Daoy (cell line): ENCODE results near the gene TREML4. TPM values are rescaled to one million over a fixed set of nuclear protein-coding genes. Genes with fewer than 3 reads are reported as not detected.
A peak's percentile ranks its signal among the peaks of the same experiment; 100 is the strongest.
"Not testable (repeated sequence)": the region's sequence is repeated elsewhere in the genome, so short reads cannot be mapped to it uniquely, and the experiment has no call there.

Experiments
- DNase-seq: peaks from one replicate; pipeline ENCODE4 v3.0.0-alpha.2; 2015; ENCODE audit warnings: low read depth
- total RNA-seq: library from RNA; depleted of rRNA; stranded (reverse); fragments of >200 nt; shearing (Covaris generic); gene quantifications from 2 replicates; pipeline ENCODE4 v1.2.3, GENCODE V29; 2014; rRNA removed

The TREML4 gene, protein sequence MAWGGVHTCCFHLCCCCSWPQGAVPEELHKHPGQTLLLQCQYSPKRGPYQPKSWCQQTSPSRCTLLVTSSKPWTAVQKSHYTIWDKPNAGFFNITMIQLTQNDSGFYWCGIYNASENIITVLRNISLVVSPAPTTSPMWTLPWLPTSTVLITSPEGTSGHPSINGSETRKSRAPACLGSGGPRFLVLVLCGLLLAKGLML
- not detected in 2 replicates for total RNA-seq

DNA sequence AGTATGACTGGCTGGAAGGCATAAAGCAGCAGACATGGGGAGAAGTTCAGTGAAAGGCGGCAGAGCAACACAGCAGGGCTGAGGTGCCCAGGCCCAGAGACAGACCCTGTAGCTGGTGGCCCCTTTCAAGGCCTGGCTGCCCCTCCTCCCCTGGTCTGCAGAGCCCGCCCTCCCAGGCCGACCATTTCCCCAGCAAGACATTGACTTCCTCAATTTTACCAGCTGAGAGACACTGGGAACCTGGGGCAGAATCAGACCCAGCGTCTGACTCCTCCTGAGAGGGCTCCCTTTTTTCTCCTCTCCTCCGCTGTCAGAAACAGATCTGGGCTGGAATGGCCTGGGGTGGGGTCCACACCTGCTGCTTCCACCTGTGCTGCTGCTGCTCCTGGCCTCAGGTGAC, at the start of gene TREML4:
TSS of gene TREML4 (plus strand) at position 254 of the 400 bp plus-strand sequence. CDS start at position 333, 79 bp downstream.
- no peak for DNase-seq

DNA sequence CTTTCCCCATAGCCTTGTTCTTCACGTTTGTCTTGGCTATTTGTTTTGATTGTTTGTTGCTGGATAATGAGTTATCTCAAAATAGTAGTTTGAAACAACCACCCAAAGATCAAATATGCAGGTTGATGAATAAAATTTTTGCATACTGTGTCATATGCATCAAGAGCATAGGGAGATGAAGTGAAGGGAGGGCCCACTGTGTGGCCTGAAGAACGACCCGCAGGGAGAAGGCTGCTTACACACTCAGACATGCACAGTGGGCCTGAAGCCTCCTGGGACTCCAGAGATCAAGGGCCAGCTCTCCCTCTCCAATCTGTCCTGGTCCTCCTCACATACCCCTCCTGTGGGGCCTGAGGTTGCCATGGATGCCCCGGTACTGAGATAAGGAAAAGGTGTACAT, 49.0 kb upstream of the TREML4 start:
- no peak for DNase-seq

DNA sequence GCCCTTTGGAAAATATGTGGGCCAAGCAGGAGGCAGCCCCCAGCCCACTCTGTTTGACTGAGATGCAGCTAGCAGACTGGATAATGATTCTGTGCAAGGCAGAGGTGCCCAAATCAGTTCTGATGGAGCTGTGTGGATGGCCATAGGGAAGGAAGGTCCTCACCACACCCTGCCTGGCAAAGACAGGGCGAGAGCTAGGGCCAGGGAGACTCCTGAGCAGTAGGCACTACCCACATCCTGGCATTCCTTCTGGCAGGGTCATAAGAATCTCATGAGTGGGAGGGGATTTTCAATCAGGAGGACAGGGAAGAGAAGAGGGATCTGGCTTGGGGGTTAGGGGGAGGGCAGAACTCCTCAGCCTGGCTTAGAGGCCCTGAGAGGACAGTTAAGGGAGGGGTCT, 46.6 kb upstream of the TREML4 start:
- no peak for DNase-seq

DNA sequence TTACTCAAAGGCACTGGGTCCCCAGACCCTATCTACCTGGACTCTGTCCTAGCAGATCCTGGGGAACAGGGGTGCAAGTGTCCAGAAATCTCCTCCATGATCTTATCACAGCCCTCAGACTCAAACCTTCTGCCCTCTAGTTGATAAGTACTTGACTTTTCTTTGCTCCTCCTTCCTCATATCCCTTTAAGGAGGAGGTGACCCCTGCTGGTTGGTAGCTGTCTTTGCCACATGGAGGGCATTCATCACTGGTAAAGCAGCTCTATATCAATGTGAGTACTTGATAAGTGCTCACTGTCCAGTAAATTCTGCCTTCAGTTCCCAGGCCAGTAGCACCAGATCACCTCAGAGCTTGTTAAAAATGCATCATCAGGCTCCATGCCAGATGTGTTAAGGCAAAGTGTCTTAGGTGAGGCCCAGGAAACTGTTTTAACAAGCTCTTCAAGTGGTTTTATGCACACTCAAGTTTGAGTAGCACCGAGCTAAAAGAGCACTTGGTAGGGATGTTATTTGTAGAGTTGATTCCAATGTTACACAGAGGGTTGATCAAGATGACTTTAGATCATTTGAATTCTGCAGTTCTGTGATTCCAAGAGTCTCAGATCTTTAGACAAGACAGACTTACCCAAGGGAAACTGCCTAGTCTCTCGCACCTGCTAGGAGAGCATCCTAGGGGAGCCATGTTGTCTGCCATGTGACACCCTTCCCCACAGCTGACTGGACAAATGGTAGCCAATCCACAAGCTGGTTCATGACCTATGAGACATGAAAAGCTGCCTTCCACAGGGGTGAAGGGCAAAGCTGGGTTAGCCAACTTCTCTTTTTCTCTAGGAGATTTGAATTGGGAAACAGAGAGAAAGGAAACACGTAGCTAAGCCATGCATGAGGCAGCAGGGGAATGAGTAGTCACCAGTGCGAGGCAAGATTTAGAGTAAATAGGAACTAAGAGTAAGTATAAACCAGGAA, 45.8 kb upstream of the TREML4 start:
- peak; percentile 35 for DNase-seq

DNA sequence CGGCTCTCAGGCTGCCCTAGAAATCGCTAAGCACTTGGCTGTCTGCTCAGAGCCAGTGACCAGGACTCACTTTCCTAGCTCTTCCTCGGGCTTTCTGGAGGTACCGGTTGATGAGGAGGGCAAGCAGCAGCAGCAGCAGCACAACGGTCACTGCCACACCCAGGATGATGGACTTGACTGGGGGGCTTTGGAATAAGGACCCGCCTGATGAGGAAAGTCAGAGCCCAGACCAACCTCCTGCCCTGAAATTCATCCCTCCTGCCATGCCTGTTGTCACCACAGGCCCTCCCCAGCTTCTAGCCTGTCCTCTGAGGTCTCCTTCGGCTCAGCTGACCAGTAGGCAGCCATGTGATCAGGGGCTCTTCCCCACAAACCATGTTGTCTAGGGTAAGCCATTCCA, 43.4 kb upstream of the TREML4 start:
- no peak for DNase-seq

DNA sequence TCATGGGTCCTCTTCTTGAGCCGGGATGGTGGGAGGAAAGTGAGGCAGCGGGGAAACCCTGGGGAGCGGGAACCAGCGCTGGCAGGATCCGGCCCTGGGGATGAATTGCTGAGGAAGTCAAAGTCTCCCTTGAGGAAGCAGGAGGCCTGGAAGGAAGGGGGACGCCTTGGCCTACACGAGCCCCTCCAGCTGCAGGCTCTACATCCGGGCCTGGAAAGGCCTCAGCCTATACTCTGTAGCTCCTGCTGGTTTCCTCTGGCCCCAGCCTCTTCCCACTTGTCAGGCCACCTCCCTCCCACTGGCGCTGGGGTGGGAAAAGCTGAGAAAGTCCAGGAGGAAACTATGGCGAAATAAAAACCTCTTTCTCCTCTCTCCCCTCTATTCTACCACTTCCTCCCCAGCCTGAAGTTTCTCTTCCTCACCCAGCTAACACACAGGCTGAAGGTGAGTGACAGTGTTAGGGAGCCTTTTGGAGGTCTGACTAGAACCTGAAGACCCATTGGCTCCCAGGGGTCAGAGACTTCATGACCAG, 42.1 kb upstream of the TREML4 start:
- DNase-seq: no peak

DNA sequence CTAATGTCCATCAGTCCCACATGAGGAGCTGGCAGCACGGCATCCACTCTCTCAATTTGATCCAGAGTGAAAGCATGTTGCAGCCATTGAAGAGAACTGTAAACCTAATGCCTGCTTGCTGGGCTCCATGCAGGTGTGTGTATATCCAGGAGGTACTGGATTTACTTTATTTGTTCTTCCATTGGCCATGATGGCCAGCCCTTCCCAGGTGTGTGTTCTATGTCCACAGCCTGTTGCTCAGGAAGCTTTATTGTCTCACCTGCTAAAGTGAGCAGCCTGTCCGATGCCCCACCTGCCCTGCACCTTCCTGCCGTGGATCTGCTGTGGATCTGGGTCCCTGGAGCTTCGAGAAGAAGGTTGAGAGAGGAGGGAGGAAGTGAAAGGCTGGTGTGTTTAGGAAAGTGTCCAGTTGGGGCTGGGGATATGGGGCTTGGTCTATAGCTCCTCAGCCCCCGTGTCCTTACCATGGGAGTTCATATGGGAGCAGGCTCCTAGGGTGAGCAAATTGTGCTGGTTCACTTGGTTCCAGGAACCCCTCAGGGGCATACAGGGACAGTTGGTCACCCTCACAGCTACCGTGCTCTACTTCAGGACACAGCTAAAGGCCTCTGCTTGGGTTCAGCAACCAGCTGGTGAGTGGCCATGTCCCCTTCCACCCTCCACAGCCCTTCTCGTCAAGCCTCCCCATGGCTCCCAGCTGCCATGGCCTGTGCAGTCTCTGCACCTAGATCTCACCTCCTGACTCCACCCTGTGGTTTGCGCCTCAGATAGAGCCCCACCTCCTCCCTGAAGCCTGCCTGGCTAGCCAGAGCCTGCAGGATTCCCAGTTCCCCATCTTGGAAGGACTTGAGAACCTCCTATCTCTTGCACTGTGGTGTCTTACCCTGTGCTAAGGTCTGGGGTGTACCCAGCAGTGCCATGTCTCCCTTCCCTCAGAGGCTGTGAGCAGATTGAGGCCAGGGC, 39.9 kb upstream of the TREML4 start:
- DNase-seq: no peak

DNA sequence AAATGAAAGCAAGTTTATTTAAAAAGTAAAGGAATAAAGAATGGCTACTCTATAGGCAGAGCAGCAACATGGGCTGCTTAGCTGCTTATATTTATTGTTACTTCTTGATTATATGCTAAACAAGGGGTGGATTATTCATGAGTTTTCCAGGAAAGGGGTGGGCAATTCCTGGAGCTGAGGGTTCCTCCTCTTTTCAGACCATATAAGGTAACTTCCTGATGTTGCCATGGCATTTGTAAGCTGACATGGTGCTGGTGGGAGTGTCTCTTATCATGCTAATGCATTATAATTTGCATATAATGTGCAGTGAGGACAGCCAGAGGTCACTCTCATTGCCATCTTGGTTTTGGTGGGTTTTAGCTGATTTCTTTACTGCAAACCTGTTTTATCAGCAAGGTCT, 39.1 kb upstream of the TREML4 start:
- not testable (repeated sequence) for DNase-seq

DNA sequence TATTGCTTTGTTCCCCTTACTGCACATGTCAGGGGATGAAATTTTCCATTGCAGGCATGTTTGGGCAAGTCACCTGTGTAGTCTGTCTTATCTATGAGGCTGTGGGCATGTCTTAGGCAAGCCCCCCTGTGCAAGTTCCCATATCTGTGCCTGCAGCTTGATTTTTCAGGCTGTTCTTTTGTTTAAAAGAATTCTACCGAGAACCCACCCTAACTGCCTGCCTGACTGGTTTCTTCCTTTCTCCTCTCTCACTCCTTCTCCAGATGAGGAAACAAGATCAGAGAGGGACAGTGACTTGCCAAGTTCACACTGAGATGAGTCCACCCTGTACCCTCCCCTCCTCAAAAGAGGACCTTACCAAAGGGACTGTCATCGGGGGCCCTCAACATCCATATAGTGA, 38.2 kb upstream of the TREML4 start:
- DNase-seq: no peak

DNA sequence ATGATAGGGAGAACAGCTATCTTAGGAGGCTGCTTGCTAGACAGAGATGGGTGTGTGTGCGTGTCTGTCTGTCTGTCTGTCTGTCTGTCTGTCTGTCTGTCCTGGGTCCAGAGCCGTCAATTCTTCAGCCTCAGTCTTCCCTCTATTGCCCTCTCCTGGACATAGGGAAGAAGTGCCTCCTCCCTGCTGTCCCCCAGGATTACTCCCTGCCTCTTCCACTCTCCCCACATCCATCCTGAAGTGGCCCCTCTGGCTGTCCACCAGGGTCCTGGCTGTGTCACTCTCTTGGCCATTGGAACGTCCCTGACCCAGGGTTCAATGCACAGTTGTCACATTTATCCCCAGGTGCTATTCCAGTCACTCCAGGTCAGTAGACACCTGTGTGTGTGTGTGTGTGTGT, 37.4 kb upstream of the TREML4 start:
- no peak for DNase-seq

DNA sequence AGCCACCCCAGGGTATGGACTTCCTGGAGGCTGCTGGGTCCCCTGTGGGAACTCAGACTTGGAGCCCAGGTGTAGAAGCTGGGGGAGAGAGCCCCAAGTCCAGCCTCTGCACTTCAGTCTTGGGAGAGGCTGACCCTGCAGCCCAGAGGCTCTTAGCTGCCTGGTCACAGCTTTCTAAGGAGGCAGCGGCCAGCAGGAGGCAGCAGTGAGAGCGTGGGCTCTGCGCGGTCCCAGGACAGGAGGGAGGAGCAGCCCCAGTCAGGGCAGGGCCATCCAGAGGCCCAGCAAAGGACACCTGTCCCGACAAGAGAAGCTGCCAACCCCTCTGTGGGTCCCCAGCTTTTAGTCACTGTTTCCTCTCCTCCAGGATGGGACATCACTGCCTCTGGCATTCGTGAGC, 36.6 kb upstream of the TREML4 start:
- no peak for DNase-seq

DNA sequence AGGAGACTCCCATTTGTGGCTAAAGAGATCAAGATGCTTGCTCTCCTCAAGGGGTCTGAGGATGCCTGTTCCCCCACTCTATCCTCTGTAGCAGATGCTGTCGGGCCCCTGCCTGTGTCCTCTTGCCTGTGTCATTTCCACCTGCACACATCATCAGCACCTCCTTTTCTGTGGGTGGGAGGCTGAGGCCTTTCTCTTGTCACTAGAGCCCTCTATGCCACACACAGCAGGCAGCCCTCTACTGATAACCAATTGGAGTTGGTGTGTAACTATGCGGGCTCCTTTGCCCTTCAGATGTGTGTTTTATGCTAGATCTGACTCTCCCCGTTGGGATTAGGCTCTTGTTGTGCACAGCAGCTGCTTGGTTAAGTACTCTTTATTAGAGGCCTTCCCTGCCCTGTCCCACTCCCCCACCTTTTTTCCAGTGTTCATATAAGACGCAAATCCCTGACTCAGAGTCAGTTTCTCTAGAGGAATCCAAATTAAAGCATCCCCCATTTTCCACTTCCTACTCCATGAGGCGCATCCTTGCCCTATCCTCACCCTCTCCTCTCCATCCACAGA, 34.9 kb upstream of the TREML4 start:
- DNase-seq: no peak

DNA sequence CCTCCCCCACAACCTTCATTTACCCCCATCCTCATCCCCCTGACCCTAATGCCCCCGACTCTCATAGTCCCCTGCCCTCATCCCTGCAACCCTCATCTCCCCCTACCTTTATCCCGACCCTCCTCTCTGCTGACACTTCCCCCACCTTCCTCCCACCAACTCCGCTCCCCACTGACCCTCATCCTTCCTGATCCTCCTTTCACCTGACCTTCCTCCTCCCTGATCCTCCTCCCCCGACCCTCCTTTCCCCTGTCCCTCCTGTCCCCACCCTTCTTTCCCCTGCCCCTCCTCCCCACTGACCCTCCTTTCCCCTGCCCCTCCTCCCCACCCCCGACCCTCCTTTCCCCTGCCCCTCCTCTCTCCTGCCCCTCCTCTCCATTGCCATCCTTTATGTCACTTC, 34.3 kb upstream of the TREML4 start:
- no peak for DNase-seq

DNA sequence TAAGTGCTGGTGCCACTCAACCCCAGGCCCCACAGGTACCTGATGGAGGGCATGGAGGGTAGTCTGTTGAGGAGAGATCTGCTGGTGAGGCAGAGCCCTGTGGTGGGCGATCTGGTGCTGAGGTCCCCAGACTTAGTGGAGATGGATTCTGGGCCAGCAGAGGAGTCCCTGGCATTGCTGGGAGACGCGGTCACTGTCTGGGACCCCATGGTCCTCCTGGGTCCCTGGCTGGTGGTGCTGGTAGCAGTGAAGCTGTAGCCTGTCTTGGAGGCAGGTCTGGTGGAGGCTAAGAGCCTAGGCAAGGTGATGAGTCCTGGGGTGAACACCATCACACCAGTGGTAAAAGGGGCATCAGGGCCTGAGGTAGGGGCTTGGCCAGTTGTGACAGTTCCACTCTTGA, 33.8 kb upstream of the TREML4 start:
- no peak for DNase-seq

DNA sequence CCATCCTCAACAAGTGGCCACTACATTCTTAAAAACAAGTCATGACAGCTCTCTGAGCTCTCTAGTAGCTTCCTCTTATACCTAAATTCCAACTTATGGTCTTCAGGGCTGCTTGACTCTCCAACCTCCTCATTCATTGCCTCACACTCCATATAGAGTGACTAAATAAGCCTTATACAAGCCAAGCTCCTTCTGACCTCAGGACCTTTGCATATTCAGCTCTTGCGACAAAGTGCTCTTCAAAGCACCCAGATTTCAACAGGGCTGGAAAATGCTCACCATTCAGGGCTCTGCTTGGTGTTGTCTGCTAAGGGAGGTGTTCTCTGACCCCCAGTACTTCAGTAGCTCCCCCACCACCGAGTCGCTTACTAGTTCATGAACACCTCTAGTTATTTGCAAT, 30.9 kb upstream of the TREML4 start:
- DNase-seq: no peak

DNA sequence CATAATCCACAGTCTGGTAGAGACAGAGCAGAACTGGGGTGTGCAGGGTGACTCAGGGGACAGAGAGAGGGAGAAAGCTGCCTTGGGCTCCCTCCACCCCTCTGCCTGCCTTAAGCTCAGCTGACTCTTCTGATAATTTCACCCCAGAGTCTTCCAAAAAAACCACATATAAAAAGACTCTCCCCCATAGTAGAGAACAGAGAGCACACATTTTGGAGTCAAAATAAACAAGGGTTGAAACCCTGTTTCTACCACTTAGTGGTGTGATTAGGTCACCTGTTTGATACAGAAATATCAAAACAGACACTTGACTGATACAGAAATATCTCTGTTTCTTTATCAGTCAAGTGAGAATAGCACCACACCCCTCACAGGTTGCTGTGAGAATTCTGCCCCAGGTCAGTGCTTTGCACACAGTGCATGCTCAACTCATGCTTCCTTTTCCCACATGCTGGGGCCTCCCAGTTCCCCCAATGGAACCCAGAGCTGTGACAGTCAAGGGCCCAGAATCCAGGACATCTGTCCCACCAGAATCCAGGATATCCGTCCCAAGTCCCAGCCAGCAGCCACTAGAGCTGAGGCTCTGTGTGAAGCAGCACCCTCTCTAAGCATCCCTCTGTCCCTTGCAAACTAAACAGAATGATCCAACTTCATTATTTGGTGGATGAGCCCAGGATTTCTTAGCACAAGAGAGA, 28.4 kb upstream of the TREML4 start:
- DNase-seq: no peak

DNA sequence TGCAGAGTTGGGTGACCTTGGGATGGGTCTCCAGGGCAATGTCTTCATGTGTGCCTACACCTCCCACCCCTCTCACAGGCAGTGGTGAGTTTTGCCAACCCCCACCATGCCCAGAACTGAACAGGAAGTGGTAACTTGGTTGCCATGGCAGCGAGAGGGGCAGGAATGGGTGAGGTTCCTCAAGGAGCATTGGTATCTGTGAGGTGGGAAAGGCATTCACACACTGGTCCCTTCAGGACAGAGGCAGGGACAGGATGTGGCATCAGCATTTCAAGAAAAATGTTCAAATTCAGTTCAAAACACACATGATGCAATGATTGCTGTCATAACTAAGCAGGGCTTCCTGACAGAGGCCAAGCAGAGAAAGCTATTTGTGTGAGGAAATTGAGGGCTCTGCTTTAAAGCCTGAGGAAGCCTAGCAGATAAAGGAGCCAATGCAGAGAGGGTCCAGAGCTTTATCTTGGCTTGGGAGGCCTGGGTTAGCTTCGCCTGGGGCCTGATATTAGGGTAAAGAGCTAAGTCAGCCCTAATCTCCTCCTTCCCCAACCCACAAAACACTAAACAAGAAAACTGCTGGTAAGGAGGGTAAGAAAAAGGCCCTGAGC, 27.8 kb upstream of the TREML4 start:
- peak; percentile 26 for DNase-seq

DNA sequence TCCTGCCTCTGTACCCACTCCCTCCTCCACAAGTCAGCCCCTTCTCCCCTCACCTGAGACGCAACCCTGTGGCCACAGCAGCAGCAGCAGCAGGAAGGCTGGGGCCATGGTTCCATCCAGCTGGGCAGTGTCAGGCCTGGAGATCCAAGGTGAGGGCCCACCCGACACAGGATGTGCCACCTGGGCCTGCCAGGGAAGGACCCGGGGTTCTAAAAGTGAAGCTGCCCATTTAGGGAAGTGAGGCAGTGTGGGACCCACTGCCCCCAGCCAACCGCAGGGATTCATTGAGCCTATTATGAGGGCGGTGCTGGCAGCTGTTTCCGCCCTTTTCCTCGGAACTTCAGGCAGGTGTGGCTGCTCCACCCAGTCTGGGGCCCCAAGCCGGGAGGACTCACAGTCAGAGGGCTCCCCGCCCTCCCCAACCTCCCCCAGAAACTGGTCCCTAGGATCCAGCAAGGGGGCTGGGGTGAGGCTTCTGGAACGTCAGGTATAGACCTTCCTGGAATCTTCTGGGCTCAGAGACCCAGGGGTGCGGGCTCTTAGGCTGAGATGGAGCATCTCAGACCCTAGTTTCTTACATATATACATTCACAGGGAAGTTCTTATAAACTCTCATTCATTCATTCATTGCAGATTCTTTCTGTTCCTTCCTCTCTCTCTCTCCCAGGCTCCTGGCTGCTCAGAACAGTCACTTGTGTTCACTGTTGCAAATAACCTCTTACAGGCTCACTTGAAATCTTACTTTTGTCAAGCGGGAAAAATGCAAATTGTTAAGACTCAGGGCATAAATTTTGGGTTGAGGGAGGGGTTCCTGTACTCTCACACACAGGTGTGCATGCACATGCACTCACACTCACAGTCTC, 27.0 kb upstream of the TREML4 start, which contains the start of gene TREML2:
TSS of gene TREML2 (minus strand) at position 249 of the 863 bp plus-strand sequence. CDS start at position 108, 141 bp downstream.
- no peak for DNase-seq

DNA sequence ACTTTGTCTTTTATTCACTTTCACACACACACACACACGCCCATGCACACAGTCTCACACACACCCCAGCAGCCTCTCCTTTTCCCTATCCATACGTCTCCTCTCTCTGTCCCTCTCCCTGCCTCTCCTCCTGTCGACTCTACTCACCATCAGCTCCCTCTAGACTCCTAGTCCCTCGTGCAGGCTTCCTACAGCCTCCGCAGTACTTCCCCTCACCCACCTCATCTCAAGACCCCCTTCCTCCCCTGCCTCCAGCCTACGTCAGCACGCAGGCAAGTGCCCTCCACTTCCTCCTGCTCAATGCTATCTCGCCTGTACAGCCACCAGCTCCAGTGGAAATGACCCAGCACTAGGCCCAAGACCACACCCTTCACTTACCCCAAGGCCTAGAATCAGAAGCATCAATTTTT, 26.4 kb upstream of the TREML4 start:
- DNase-seq: no peak
